Gastrocnemius medialis (tissue), 4 donors: ENCODE results near the gene KRTAP13-3. TPM values are rescaled to one million over a fixed set of nuclear protein-coding genes. Genes with fewer than 3 reads are reported as not detected.

Source experiments
- ATAC-seq, 2 donors: fragments of 150-250 bp; one replicate each; pipeline ENCODE4 v1.9.1; 2016
- DNase-seq, 2 donors: peaks; one replicate each; pipeline ENCODE4 v3.0.0-alpha.2; 2019
- H3K27ac ChIP-seq, 4 donors: fragments of 200-600 bp; sonication (generic); 1 replicate in 1 of 4; 2 replicates in 3 of 4; pipeline ENCODE4 v1.5.1; 2016 to 2018; ENCODE audit warnings: mild to moderate bottlenecking in 2 of 4, moderate library complexity in 1 of 4
- H3K27me3 ChIP-seq, 3 donors: fragments of 200-600 bp; sonication (generic) in 2 of 3; 1 replicate in 1 of 3; 2 replicates in 2 of 3; pipeline versions ENCODE4 v1.5.1 to v1.6.0; 2016 to 2019; ENCODE audit warnings: mild to moderate bottlenecking in 1 of 3, moderate library complexity in 1 of 3
- H3K36me3 ChIP-seq, 2 donors: fragments of 200-600 bp; sonication (generic) in 1 of 2; one replicate each; pipeline ENCODE4 v1.5.1; 2017 to 2018
- H3K4me1 ChIP-seq, 2 donors: fragments of 200-600 bp; sonication (generic) in 1 of 2; one replicate each; pipeline ENCODE4 v1.5.1; 2016 to 2017; ENCODE audit warnings: mild to moderate bottlenecking in 2 of 2
- H3K4me3 ChIP-seq, 4 donors: fragments of 200-600 bp; sonication (generic) in 3 of 4; 1 replicate in 1 of 4; 2 replicates in 3 of 4; pipeline ENCODE4 v1.5.1; 2016 to 2019; ENCODE audit warnings: mild to moderate bottlenecking in 2 of 4
- H3K9me3 ChIP-seq, 3 donors: fragments of 200-600 bp; sonication (generic) in 2 of 3; 1 replicate in 1 of 3; 2 replicates in 2 of 3; pipeline ENCODE4 v1.5.1; 2016 to 2019
- CTCF ChIP-seq, 5 experiments: fragments of 450-650 bp in 3 of 5; fragments of 200-600 bp in 2 of 5; sonication (generic) in 2 of 5; IDR thresholded peaks in 4 of 5; conservative IDR thresholded peaks in 1 of 5; 1 replicate in 4 of 5; 2 replicates in 1 of 5; pipeline ENCODE4 v1.5.1; 2016 to 2019; ENCODE audit warnings: antibody characterized with exemption in 5 of 5, mild to moderate bottlenecking in 3 of 5, moderate library complexity in 3 of 5
- POLR2A ChIP-seq, 2 donors: fragments of 450-650 bp; IDR thresholded peaks; one replicate each; pipeline ENCODE4 v1.6.1; 2017; ENCODE audit warnings: antibody characterized with exemption in 2 of 2, mild to moderate bottlenecking in 2 of 2, moderate library complexity in 2 of 2
- in situ Hi-C, 4 donors: fragments of 200-750 bp; cut with MboI; loops; one replicate each; pipeline versions ENCODE4 v1.15.0 to v1.8.0; 2017; ENCODE audit warnings: low sequenced_read_pairs in 4 of 4
- intact Hi-C: fragments of 100-400 bp; cut with DNase I; formaldehyde crosslinking; loops from one replicate; pipeline ENCODE4 v1.15.1; 2023; ENCODE audit warnings: low total_unique reads
- total RNA-seq, 4 donors: library from RNA; depleted of rRNA; stranded (reverse); fragments of >200 nt; gene quantifications; one replicate each; pipeline versions ENCODE4 v1.1.0 to v1.2.3, GENCODE V29; 2016

The KRTAP13-3 gene
- total RNA-seq, 4 donors from 2014 or later: not detected

- in situ Hi-C loops (no loop called here), intact Hi-C loops (no loop called here)
- no peaks in the 10 kb centered on the region for H3K4me1 ChIP-seq
- no peak for TF ChIP-seq CTCF (IDR thresholded peaks at IDR 0.05 in 4 of 5, conservative IDR thresholded peaks at IDR 0.05 in 1 of 5)
- TF ChIP-seq POLR2A (IDR thresholded peaks at IDR 0.05): no peak
- no peaks in the 10 kb centered on the region for H3K36me3 ChIP-seq
- no peaks in the 10 kb centered on the region for H3K9me3 ChIP-seq
- H3K27me3 ChIP-seq: no peaks in the 10 kb centered on the region
- H3K27ac ChIP-seq: no peak overlapping the region
- ATAC-seq (no peak), DNase-seq (no peak)
- H3K4me3 ChIP-seq: no peak overlapping the region
These were observed 9.7 kb downstream of the KRTAP13-3 start for GRCh38 chr21:30415993-30416392.

GRCh38 chr21:30408782-30409494 is 16.8 kb downstream of the KRTAP13-3 start:
- ATAC-seq: no peak
- no peaks in the 10 kb centered on the region for H3K9me3 ChIP-seq
- H3K27ac ChIP-seq: no peak overlapping the region
- H3K36me3 ChIP-seq: no peaks in the 10 kb centered on the region
- TF ChIP-seq POLR2A (IDR thresholded peaks at IDR 0.05) (no peak), CTCF (IDR thresholded peaks at IDR 0.05 in 4 of 5, conservative IDR thresholded peaks at IDR 0.05 in 1 of 5) (no peak)
- DNase-seq: no peak
- no peak overlapping the region for H3K4me3 ChIP-seq
- H3K4me1 ChIP-seq: no peaks in the 10 kb centered on the region
- in situ Hi-C loops: loop anchor here in 1 of 4 donors (10.0 kb wide), 1 partner anchor 56 kb away; no protein-coding TSS in a partner anchor
- intact Hi-C loops: no loop called here
- no peaks in the 10 kb centered on the region for H3K27me3 ChIP-seq

GRCh38 chr21:30395731-30396130 is 30.0 kb downstream of the KRTAP13-3 start, which contains the start of gene KRTAP13-1:
Gene KRTAP13-1, plus strand, starts transcription at chr21:30396031. Its CDS starts 56 bp downstream, at chr21:30396087.
- in situ Hi-C loops (no loop called here), intact Hi-C loops (no loop called here)
- ATAC-seq (no peak), DNase-seq (no peak)
- no peak for TF ChIP-seq CTCF (IDR thresholded peaks at IDR 0.05 in 4 of 5, conservative IDR thresholded peaks at IDR 0.05 in 1 of 5)
- no peak for TF ChIP-seq POLR2A (IDR thresholded peaks at IDR 0.05)
- no peaks in the 10 kb centered on the region for H3K4me1 ChIP-seq
- H3K4me3 ChIP-seq: no peak within 1 kb of the TSS
- no peaks in the 10 kb centered on the region for H3K9me3 ChIP-seq
- H3K27ac ChIP-seq: no peak within 1 kb of the TSS
- no peaks in the 10 kb centered on the region for H3K27me3 ChIP-seq
- no peaks in the 10 kb centered on the region for H3K36me3 ChIP-seq

GRCh38 chr21:30391492-30392025 is 34.2 kb downstream of the KRTAP13-3 start:
- no peak for TF ChIP-seq POLR2A (IDR thresholded peaks at IDR 0.05)
- intact Hi-C loops: no loop called here
- Histone ChIP-seq H3K27ac (no peak overlapping the region), H3K4me3 (no peak overlapping the region), H3K9me3 (no peaks in the 10 kb centered on the region), H3K27me3 (no peaks in the 10 kb centered on the region), H3K4me1 (no peaks in the 10 kb centered on the region), H3K36me3 (no peaks in the 10 kb centered on the region)
- ATAC-seq (no peak), DNase-seq (no peak)
- in situ Hi-C loops: no loop called here

- Histone ChIP-seq H3K4me1 (no peaks in the 10 kb centered on the region), H3K27ac (no peak overlapping the region), H3K4me3 (no peak overlapping the region), H3K9me3 (no peaks in the 10 kb centered on the region), H3K27me3 (no peaks in the 10 kb centered on the region), H3K36me3 (no peaks in the 10 kb centered on the region)
- ATAC-seq (no peak), DNase-seq (no peak)
- intact Hi-C loops: no loop called here
- TF ChIP-seq POLR2A (IDR thresholded peaks at IDR 0.05) (no peak), CTCF (IDR thresholded peaks at IDR 0.05 in 4 of 5, conservative IDR thresholded peaks at IDR 0.05 in 1 of 5) (no peak)
- in situ Hi-C loops: no loop called here
These were observed 43.5 kb downstream of the KRTAP13-3 start for GRCh38 chr21:30382201-30382600.

Other genes starting within 250 kb of the KRTAP13-3 start
- gene CLDN8, start 209.8 kb downstream of the KRTAP13-3 start, total RNA-seq: under 1 TPM in 1 of 4 donors, not detected in 3; 0.34 TPM
- not detected for gene KRTAP24-1, start 143.0 kb downstream of the KRTAP13-3 start, total RNA-seq
- not detected for gene KRTAP25-1, start 136.4 kb downstream of the KRTAP13-3 start, total RNA-seq
- not detected for gene KRTAP26-1, start 105.6 kb downstream of the KRTAP13-3 start, total RNA-seq
- not detected for gene KRTAP27-1, start 88.2 kb downstream of the KRTAP13-3 start, total RNA-seq
- gene KRTAP23-1, start 77.3 kb downstream of the KRTAP13-3 start, total RNA-seq: not detected
- not detected for gene KRTAP13-2, start 53.7 kb downstream of the KRTAP13-3 start, total RNA-seq
- gene KRTAP13-1, start 29.9 kb downstream of the KRTAP13-3 start, total RNA-seq: not detected
- gene KRTAP13-4, start 4.3 kb upstream of the KRTAP13-3 start, total RNA-seq: not detected
- gene KRTAP15-1, start 14.3 kb upstream of the KRTAP13-3 start, total RNA-seq: not detected
- gene KRTAP19-1, start 54.4 kb upstream of the KRTAP13-3 start, total RNA-seq: not detected
- gene KRTAP19-2, start 61.5 kb upstream of the KRTAP13-3 start, total RNA-seq: not detected
- gene KRTAP19-3, start 66.1 kb upstream of the KRTAP13-3 start, total RNA-seq: 10 to 100 TPM in 1 of 4 donors, 1 to 10 TPM in 2, not detected in 1; 1.0 to 12.9 (median 5.0) TPM
- gene KRTAP19-4, start 71.2 kb upstream of the KRTAP13-3 start, total RNA-seq: not detected
- not detected for gene KRTAP19-5, start 76.2 kb upstream of the KRTAP13-3 start, total RNA-seq
- not detected for gene KRTAP19-6, start 115.9 kb upstream of the KRTAP13-3 start, total RNA-seq
- not detected for gene KRTAP19-7, start 135.4 kb upstream of the KRTAP13-3 start, total RNA-seq
- gene KRTAP22-2, start 164.5 kb upstream of the KRTAP13-3 start, total RNA-seq: not detected
- gene KRTAP6-3, start 166.5 kb upstream of the KRTAP13-3 start, total RNA-seq: not detected
- not detected for gene KRTAP6-2, start 173.0 kb upstream of the KRTAP13-3 start, total RNA-seq
- not detected for gene KRTAP22-1, start 175.2 kb upstream of the KRTAP13-3 start, total RNA-seq
- not detected for gene KRTAP6-1, start 188.0 kb upstream of the KRTAP13-3 start, total RNA-seq
- not detected for gene KRTAP20-1, start 190.5 kb upstream of the KRTAP13-3 start, total RNA-seq
- not detected for gene KRTAP20-4, start 194.7 kb upstream of the KRTAP13-3 start, total RNA-seq
- gene KRTAP20-2, start 209.3 kb upstream of the KRTAP13-3 start, total RNA-seq: not detected
- not detected for gene KRTAP20-3, start 216.9 kb upstream of the KRTAP13-3 start, total RNA-seq